ENCODE results near the gene NSUN3.
"Not testable (repeated sequence)": the region's sequence is repeated elsewhere in the genome, so short reads cannot be mapped to it uniquely, and the experiment has no call there.

The NSUN3 gene

GRCh38 chr3:94062513-94063404 is at the start of gene NSUN3, which contains the start of gene DHFR2:
Gene NSUN3, plus strand, starts transcription at chr3:94063061. Its CDS starts 66 bp downstream, at chr3:94063127.
Gene DHFR2, minus strand, starts transcription at chr3:94062916. Its CDS starts 1,405 bp downstream, at chr3:94061511.
- peak; percentile 70 to 93 (median 83) for DNase-seq
- intact Hi-C loops (cut with DNase I), result loop anchor here (10.0 kb wide), 1 partner anchor 58 kb away; no protein-coding TSS in a partner anchor

- no peak for DNase-seq
These were observed 47.8 kb upstream of the NSUN3 start for GRCh38 chr3:94015025-94015424.

GRCh38 chr3:94019659-94020058 is 43.2 kb upstream of the NSUN3 start:
- intact Hi-C loops (cut with DNase I), result no loop called here
- no peak for DNase-seq

More at GRCh38 chr3:94015025-94015424, 47.8 kb upstream of the NSUN3 start:
- intact Hi-C loops (cut with DNase I), result no loop called here

- intact Hi-C loops (cut with DNase I), result no loop called here
These were observed 42.6 kb upstream of the NSUN3 start for GRCh38 chr3:94020293-94020692.

GRCh38 chr3:94024385-94024784 is 38.5 kb upstream of the NSUN3 start:
- no peak for DNase-seq
- intact Hi-C loops (cut with DNase I), result no loop called here

More at GRCh38 chr3:94020293-94020692, 42.6 kb upstream of the NSUN3 start:
- DNase-seq, result no peak

GRCh38 chr3:94026623-94027022 is 36.2 kb upstream of the NSUN3 start:
- intact Hi-C loops (cut with DNase I), result no loop called here
- DNase-seq, result no peak

GRCh38 chr3:94028093-94028837 is 34.6 kb upstream of the NSUN3 start, which contains the start of gene STX19:
Gene STX19, minus strand, starts transcription at chr3:94028597. Its CDS starts 13,328 bp downstream, at chr3:94015269.
- intact Hi-C loops (cut with DNase I), result no loop called here
- DNase-seq, result no peak

- intact Hi-C loops (cut with DNase I), result no loop called here
- DNase-seq, result peak in 2 of 42 donors; percentile 4 to 10
These were observed 25.9 kb upstream of the NSUN3 start for GRCh38 chr3:94036909-94037507.

GRCh38 chr3:94043285-94043684 is 19.6 kb upstream of the NSUN3 start:
- DNase-seq, result no peak
- intact Hi-C loops (cut with DNase I), result no loop called here

- intact Hi-C loops (cut with DNase I), result not testable (repeated sequence)
These were observed 18.5 kb upstream of the NSUN3 start for GRCh38 chr3:94044100-94044936.

GRCh38 chr3:94046533-94046932 is 16.3 kb upstream of the NSUN3 start:
- no peak for DNase-seq
- intact Hi-C loops (cut with DNase I), result no loop called here

More at GRCh38 chr3:94044100-94044936, 18.5 kb upstream of the NSUN3 start:
- not testable (repeated sequence) for DNase-seq

- DNase-seq, result no peak
- intact Hi-C loops (cut with DNase I), result no loop called here
These were observed 13.6 kb upstream of the NSUN3 start for GRCh38 chr3:94049267-94049666.

GRCh38 chr3:94050546-94050945 is 12.3 kb upstream of the NSUN3 start:
- intact Hi-C loops (cut with DNase I), result no loop called here

GRCh38 chr3:94061297-94061696 is 1.6 kb upstream of the NSUN3 start:
- DNase-seq, result no peak
- intact Hi-C loops (cut with DNase I), result loop anchor here (10.0 kb wide), 1 partner anchor 56 kb away; no protein-coding TSS in a partner anchor

More at GRCh38 chr3:94050546-94050945, 12.3 kb upstream of the NSUN3 start:
- no peak for DNase-seq

GRCh38 chr3:94063496-94064119 is 747 bp downstream of the NSUN3 start:
- intact Hi-C loops (cut with DNase I), result loop anchor here (10.0 kb wide), 1 partner anchor 59 kb away; no protein-coding TSS in a partner anchor
- no peak for DNase-seq

GRCh38 chr3:94064243-94064860 is 1.5 kb downstream of the NSUN3 start:
- no peak for DNase-seq
- intact Hi-C loops (cut with DNase I), result loop anchor here (10.0 kb wide), 1 partner anchor 60 kb away; no protein-coding TSS in a partner anchor

- intact Hi-C loops (cut with DNase I), result loop anchor here (10.0 kb wide), 1 partner anchor 60 kb away; no protein-coding TSS in a partner anchor
- no peak for DNase-seq
These were observed 2.3 kb downstream of the NSUN3 start for GRCh38 chr3:94065122-94065521.

All from head of caudate nucleus (tissue), 42 donors.